Immature natural killer cell (primary cell): ENCODE results near the gene MAGEC1. TPM values are rescaled to one million over a fixed set of nuclear protein-coding genes. Genes with fewer than 3 reads are reported as not detected.

Experiments used
- DNase-seq, 3 donors: peaks; one replicate each; pipeline ENCODE4 v3.0.0; 2022; ENCODE audit warnings: mixed read lengths in 1 of 3
- H3K27ac Mint-ChIP-seq, 6 donors: one replicate each; pipeline ENCODE4 v1.8.0; 2020; ENCODE audit warnings: mixed read lengths in 6 of 6, mild to moderate bottlenecking in 5 of 6, inconsistent platforms in 4 of 6, moderate library complexity in 3 of 6
- H3K27me3 Mint-ChIP-seq, 3 donors: one replicate each; pipeline ENCODE4 v1.8.0; 2020 to 2021; ENCODE audit warnings: low read depth in 3 of 3, mild to moderate bottlenecking in 3 of 3, mixed read lengths in 3 of 3, moderate library complexity in 3 of 3, inconsistent platforms in 1 of 3
- H3K36me3 Mint-ChIP-seq, 3 donors: one replicate each; pipeline ENCODE4 v1.8.0; 2020; ENCODE audit warnings: mixed read lengths in 3 of 3, inconsistent platforms in 2 of 3, mild to moderate bottlenecking in 2 of 3
- H3K4me1 Mint-ChIP-seq, 2 donors: one replicate each; pipeline ENCODE4 v1.8.0; 2020; ENCODE audit warnings: inconsistent platforms in 2 of 2, mild to moderate bottlenecking in 2 of 2, mixed read lengths in 2 of 2, moderate library complexity in 1 of 2
- H3K4me3 Mint-ChIP-seq, 5 donors: one replicate each; pipeline ENCODE4 v1.8.0; 2020; ENCODE audit warnings: mild to moderate bottlenecking in 5 of 5, mixed read lengths in 5 of 5, inconsistent platforms in 3 of 5, moderate library complexity in 3 of 5
- H3K9me3 Mint-ChIP-seq, 6 donors: one replicate each; pipeline ENCODE4 v1.8.0; 2020; ENCODE audit warnings: mild to moderate bottlenecking in 6 of 6, mixed read lengths in 6 of 6, inconsistent platforms in 4 of 6, moderate library complexity in 3 of 6
- polyA plus RNA-seq, 3 donors: library from polyadenylated mRNA; unstranded; fragments of 300-500 nt; fragmentation: Illumina TruSeq; gene quantifications; one replicate each; pipeline ENCODE4 v1.2.3, GENCODE V29; 2021

Gene MAGEC1
- polyA plus RNA-seq, 3 donors from 2014 or later, result not detected

- no peak for DNase-seq
- H3K4me3 Mint-ChIP-seq, result no peak overlapping the region
- H3K9me3 Mint-ChIP-seq, result peaks cover 0 to 15% (median 1%) of the 10 kb centered on the region in 6 donors
- no peak overlapping the region for H3K27ac Mint-ChIP-seq
- H3K27me3 Mint-ChIP-seq, result peaks cover 0 to 3% (median 0%) of the 10 kb centered on the region in 3 donors
- H3K4me1 Mint-ChIP-seq, result no peaks in the 10 kb centered on the region
- H3K36me3 Mint-ChIP-seq, result no peaks in the 10 kb centered on the region
Observed at GRCh38 chrX:141935645-141936044, 32.0 kb downstream of the MAGEC1 start.

GRCh38 chrX:141936080-141936479 lies 32.4 kb downstream of the MAGEC1 start:
- H3K9me3 Mint-ChIP-seq, result peaks cover 0 to 15% (median 1%) of the 10 kb centered on the region in 6 donors
- no peak for DNase-seq
- H3K27me3 Mint-ChIP-seq, result peaks cover 0 to 3% (median 0%) of the 10 kb centered on the region in 3 donors
- H3K4me3 Mint-ChIP-seq, result no peak overlapping the region
- H3K4me1 Mint-ChIP-seq, result no peaks in the 10 kb centered on the region
- no peak overlapping the region for H3K27ac Mint-ChIP-seq
- no peaks in the 10 kb centered on the region for H3K36me3 Mint-ChIP-seq

- H3K27me3 Mint-ChIP-seq, result peaks cover 0 to 3% (median 0%) of the 10 kb centered on the region in 3 donors
- no peak overlapping the region for H3K27ac Mint-ChIP-seq
- no peak overlapping the region for H3K4me3 Mint-ChIP-seq
- no peak for DNase-seq
- H3K4me1 Mint-ChIP-seq, result no peaks in the 10 kb centered on the region
- H3K36me3 Mint-ChIP-seq, result no peaks in the 10 kb centered on the region
- peaks cover 0 to 5% (median 0%) of the 10 kb centered on the region in 6 donors for H3K9me3 Mint-ChIP-seq
Observed at GRCh38 chrX:141941234-141941633, 37.5 kb downstream of the MAGEC1 start.

GRCh38 chrX:141945426-141945825 lies 41.7 kb downstream of the MAGEC1 start:
- Mint-ChIP-seq H3K36me3 (no peaks in the 10 kb centered on the region), H3K27ac (no peak overlapping the region), H3K4me3 (no peak overlapping the region), H3K9me3 (peaks cover 0 to 3% (median 0%) of the 10 kb centered on the region in 6 donors), H3K4me1 (no peaks in the 10 kb centered on the region), H3K27me3 (no peaks in the 10 kb centered on the region)
- DNase-seq, result no peak

- no peak for DNase-seq
Observed at GRCh38 chrX:141947350-141947749, 43.7 kb downstream of the MAGEC1 start.

GRCh38 chrX:141952603-141953002 lies 48.9 kb downstream of the MAGEC1 start:
- Mint-ChIP-seq H3K27ac (no peak overlapping the region), H3K4me3 (no peak overlapping the region), H3K9me3 (peaks cover 0 to 3% (median under 1%) of the 10 kb centered on the region in 6 donors), H3K4me1 (no peaks in the 10 kb centered on the region), H3K27me3 (peaks cover 0 to 3% (median 0%) of the 10 kb centered on the region in 3 donors), H3K36me3 (no peaks in the 10 kb centered on the region)
- no peak for DNase-seq

More at GRCh38 chrX:141947350-141947749, 43.7 kb downstream of the MAGEC1 start:
- no peaks in the 10 kb centered on the region for H3K4me1 Mint-ChIP-seq
- no peaks in the 10 kb centered on the region for H3K36me3 Mint-ChIP-seq
- peaks cover 0 to 3% (median under 1%) of the 10 kb centered on the region in 6 donors for H3K9me3 Mint-ChIP-seq
- H3K27ac Mint-ChIP-seq, result no peak overlapping the region
- H3K4me3 Mint-ChIP-seq, result no peak overlapping the region
- peaks cover 0 to 3% (median 0%) of the 10 kb centered on the region in 3 donors for H3K27me3 Mint-ChIP-seq

- DNase-seq, result no peak
- no peaks in the 10 kb centered on the region for H3K27me3 Mint-ChIP-seq
- H3K36me3 Mint-ChIP-seq, result no peaks in the 10 kb centered on the region
- no peak overlapping the region for H3K27ac Mint-ChIP-seq
- H3K4me3 Mint-ChIP-seq, result no peak overlapping the region
- peaks cover 0 to 3% (median 0%) of the 10 kb centered on the region in 6 donors for H3K9me3 Mint-ChIP-seq
- no peaks in the 10 kb centered on the region for H3K4me1 Mint-ChIP-seq
Observed at GRCh38 chrX:141958675-141959074, 55.0 kb downstream of the MAGEC1 start.

Other genes starting within 250 kb of the MAGEC1 start
- not detected for gene SPANXD, start 205.2 kb upstream of the MAGEC1 start, polyA plus RNA-seq
- gene MAGEC3, start 65.6 kb upstream of the MAGEC1 start, polyA plus RNA-seq, result not detected